Osteoblast (primary cell): ENCODE data around the gene SON. TPM values are rescaled to one million over a fixed set of nuclear protein-coding genes. Genes with fewer than 3 reads are reported as not detected.
"Not testable (repeated sequence)": the region's sequence is repeated elsewhere in the genome, so short reads cannot be mapped to it uniquely, and the experiment has no call there.

ENCODE experiments used
- DNase-seq: peaks from one replicate; pipeline ENCODE4 v3.0.0; 2011; ENCODE audit warnings: low spot score, mixed read lengths; ENCODE audit not compliant: insufficient read length; ENCODE audit errors: missing footprints
- H2AFZ ChIP-seq: 2 replicates; pipeline ENCODE4 v1.6.0; 2011; ENCODE audit warnings: mild to moderate bottlenecking, low read length
- H3K27ac ChIP-seq: 2 replicates; pipeline ENCODE4 v1.5.1; 2011; ENCODE audit warnings: mild to moderate bottlenecking, low read depth, low read length, moderate library complexity
- H3K27me3 ChIP-seq: 2 replicates; pipeline ENCODE4 v1.6.0; 2012; ENCODE audit warnings: mild to moderate bottlenecking, control low read depth, inconsistent platforms, low read length, moderate library complexity; ENCODE audit not compliant: insufficient read depth
- H3K36me3 ChIP-seq: 2 replicates; pipeline ENCODE4 v1.5.1; 2011; ENCODE audit warnings: mild to moderate bottlenecking, low read length, control low read depth, moderate library complexity; ENCODE audit not compliant: insufficient read depth
- H3K4me1 ChIP-seq: 2 replicates; pipeline ENCODE4 v1.5.1; 2011; ENCODE audit warnings: mild to moderate bottlenecking, low read length, control low read depth, moderate library complexity; ENCODE audit not compliant: insufficient read depth
- H3K4me2 ChIP-seq: 2 replicates; pipeline ENCODE4 v1.6.0; 2011; ENCODE audit warnings: mild to moderate bottlenecking, low read length; ENCODE audit not compliant: insufficient read depth
- H3K4me3 ChIP-seq: fragments of 200-600 bp; sonication (generic); 3 replicates; pipeline ENCODE4 v1.5.1; 2012; ENCODE audit warnings: mild to moderate bottlenecking, low read length, inconsistent platforms; ENCODE audit not compliant: insufficient read depth
- H3K79me2 ChIP-seq: 2 replicates; pipeline ENCODE4 v1.6.0; 2012; ENCODE audit warnings: mild to moderate bottlenecking, low read length, control low read depth, inconsistent platforms; ENCODE audit not compliant: insufficient read depth
- H3K9me3 ChIP-seq: 2 replicates; pipeline ENCODE4 v1.5.1; 2011; ENCODE audit warnings: low read depth, low read length, control low read depth
- H4K20me1 ChIP-seq: 2 replicates; pipeline ENCODE4 v1.6.0; 2012; ENCODE audit warnings: mild to moderate bottlenecking, low read length, control low read depth; ENCODE audit not compliant: insufficient read depth
- CTCF ChIP-seq: IDR thresholded peaks from 2 replicates; pipeline ENCODE4 v1.5.1; 2011; ENCODE audit warnings: mild to moderate bottlenecking, low read depth, low read length, moderate library complexity; ENCODE audit errors: extremely low read depth
- total RNA-seq: library from RNA; depleted of rRNA; stranded (reverse); fragments of >200 nt; gene quantifications from 2 replicates; pipeline ENCODE4 v1.2.3, GENCODE V29; 2012

Gene SON
- total RNA-seq, 1 donor = 137 TPM

- no peak overlapping the region for H3K27ac ChIP-seq
- H3K4me3 ChIP-seq = no peak overlapping the region
- no peaks in the 10 kb centered on the region for H3K9me3 ChIP-seq
- DNase-seq = no peak
- no peaks in the 10 kb centered on the region for H3K36me3 ChIP-seq
- no peak overlapping the region for H2AFZ ChIP-seq
- no peaks in the 10 kb centered on the region for H3K4me1 ChIP-seq
- H3K27me3 ChIP-seq = peaks cover 12% of the 10 kb centered on the region
- no peaks in the 10 kb centered on the region for H4K20me1 ChIP-seq
- no peaks in the 10 kb centered on the region for H3K79me2 ChIP-seq
- no peak for TF ChIP-seq CTCF
- no peak overlapping the region for H3K4me2 ChIP-seq
Observed at GRCh38 chr21:33496345-33496744, 46.5 kb upstream of the SON start.

- Histone ChIP-seq H2AFZ (no peak overlapping the region), H3K9me3 (no peaks in the 10 kb centered on the region), H3K4me1 (no peaks in the 10 kb centered on the region), H3K36me3 (peaks cover 39% of the 10 kb centered on the region), H3K79me2 (no peaks in the 10 kb centered on the region), H3K4me3 (no peak overlapping the region), H3K4me2 (no peak overlapping the region), H3K27ac (no peak overlapping the region), H3K27me3 (no peaks in the 10 kb centered on the region), H4K20me1 (no peaks in the 10 kb centered on the region)
- TF ChIP-seq CTCF = no peak
- no peak for DNase-seq
Observed at GRCh38 chr21:33505833-33506232, 37.0 kb upstream of the SON start.

- H3K9me3 ChIP-seq, DNase-seq, H2AFZ ChIP-seq, H3K4me3 ChIP-seq, H3K79me2 ChIP-seq, H3K27ac ChIP-seq, H3K27me3 ChIP-seq, H3K4me2 ChIP-seq, H4K20me1 ChIP-seq, H3K4me1 ChIP-seq: not testable (repeated sequence)
- H3K36me3 ChIP-seq = peaks cover 46% of the 10 kb centered on the region
Observed at GRCh38 chr21:33507003-33507402, 35.8 kb upstream of the SON start.

GRCh38 chr21:33510826-33511225, 32.0 kb upstream of the SON start:
- no peaks in the 10 kb centered on the region for H3K79me2 ChIP-seq
- peaks cover 52% of the 10 kb centered on the region for H3K36me3 ChIP-seq
- H3K27me3 ChIP-seq = no peaks in the 10 kb centered on the region
- no peaks in the 10 kb centered on the region for H3K9me3 ChIP-seq
- no peak overlapping the region for H3K4me3 ChIP-seq
- no peaks in the 10 kb centered on the region for H4K20me1 ChIP-seq
- TF ChIP-seq CTCF = no peak
- no peak overlapping the region for H3K4me2 ChIP-seq
- H3K4me1 ChIP-seq = peaks cover 8% of the 10 kb centered on the region
- DNase-seq = no peak
- no peak overlapping the region for H3K27ac ChIP-seq
- no peak overlapping the region for H2AFZ ChIP-seq
